ENCODE results near the gene UCK2.
"Not testable (repeated sequence)": the region's sequence is repeated elsewhere in the genome, so short reads cannot be mapped to it uniquely, and the experiment has no call there.

DNA sequence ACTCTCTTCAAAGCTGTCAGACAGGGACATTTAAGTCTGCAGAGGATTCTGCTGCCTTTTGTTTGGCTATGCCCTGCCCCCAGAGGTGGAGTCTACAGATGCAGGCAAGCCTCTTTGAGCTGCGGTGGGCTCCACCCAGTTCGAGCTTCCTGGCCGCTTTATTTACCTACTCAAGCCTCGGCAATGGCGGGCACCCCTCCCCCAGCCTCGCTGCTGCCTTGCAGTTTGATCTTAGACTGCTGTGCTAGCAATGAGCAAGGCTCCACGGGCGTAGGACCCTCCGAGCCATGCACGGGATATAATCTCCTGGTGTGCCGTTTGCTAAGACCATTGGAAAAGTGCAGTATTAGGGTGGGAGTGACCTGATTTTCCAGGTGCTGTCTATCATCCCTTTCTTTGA, 43.9 kb upstream of the UCK2 start:
- TF ChIP-seq, protein P1, sequence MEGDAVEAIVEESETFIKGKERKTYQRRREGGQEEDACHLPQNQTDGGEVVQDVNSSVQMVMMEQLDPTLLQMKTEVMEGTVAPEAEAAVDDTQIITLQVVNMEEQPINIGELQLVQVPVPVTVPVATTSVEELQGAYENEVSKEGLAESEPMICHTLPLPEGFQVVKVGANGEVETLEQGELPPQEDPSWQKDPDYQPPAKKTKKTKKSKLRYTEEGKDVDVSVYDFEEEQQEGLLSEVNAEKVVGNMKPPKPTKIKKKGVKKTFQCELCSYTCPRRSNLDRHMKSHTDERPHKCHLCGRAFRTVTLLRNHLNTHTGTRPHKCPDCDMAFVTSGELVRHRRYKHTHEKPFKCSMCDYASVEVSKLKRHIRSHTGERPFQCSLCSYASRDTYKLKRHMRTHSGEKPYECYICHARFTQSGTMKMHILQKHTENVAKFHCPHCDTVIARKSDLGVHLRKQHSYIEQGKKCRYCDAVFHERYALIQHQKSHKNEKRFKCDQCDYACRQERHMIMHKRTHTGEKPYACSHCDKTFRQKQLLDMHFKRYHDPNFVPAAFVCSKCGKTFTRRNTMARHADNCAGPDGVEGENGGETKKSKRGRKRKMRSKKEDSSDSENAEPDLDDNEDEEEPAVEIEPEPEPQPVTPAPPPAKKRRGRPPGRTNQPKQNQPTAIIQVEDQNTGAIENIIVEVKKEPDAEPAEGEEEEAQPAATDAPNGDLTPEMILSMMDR (IDR thresholded peaks at IDR 0.05; ENCODE audit: low read depth, low read length), result not testable (repeated sequence)
- TF ChIP-seq EZH2phosphoT487 (IDR thresholded peaks at IDR 0.05; ENCODE audit: low read depth), result not testable (repeated sequence)
